Keratinocyte (primary cell): ENCODE measurements around the gene ZNF530.

ENCODE experiments used
- CTCF ChIP-seq, 3 experiments: IDR thresholded peaks in 1 of 3; conservative IDR thresholded peaks in 1 of 3; optimal IDR thresholded peaks in 1 of 3; 2 replicates in 2 of 3; 3 replicates in 1 of 3; pipeline versions ENCODE3 to v1.5.1; 2011; ENCODE audit warnings: low read length in 3 of 3, mild to moderate bottlenecking in 3 of 3, moderate library complexity in 2 of 3, control low read depth in 1 of 3, inconsistent platforms in 1 of 3; ENCODE audit not compliant: insufficient read depth in 2 of 3; ENCODE audit errors: extremely low read depth in 1 of 3
- EZH2 ChIP-seq: IDR thresholded peaks from one replicate; pipeline ENCODE4 v1.6.1; 2012; ENCODE audit warnings: inconsistent platforms, mild to moderate bottlenecking, low read length, moderate library complexity

GRCh38 chr19:57656346-57656745 lies 56.7 kb downstream of the ZNF530 start:
- TF ChIP-seq CTCF (optimal IDR thresholded peaks at IDR 0.05 in 1 of 3, IDR thresholded peaks at IDR 0.05 in 1 of 3, conservative IDR thresholded peaks at IDR 0.05 in 1 of 3; ENCODE audit: extremely low read depth in 1 of 3, insufficient read depth in 2 of 3, low read length in 3 of 3) (no peak), EZH2 (no peak)
